ENCODE measurements around the gene ZSWIM3. TPM values are rescaled to one million over a fixed set of nuclear protein-coding genes. Genes with fewer than 3 reads are reported as not detected.

The ZSWIM3 gene
- total RNA-seq, 1 donor from 2014 or later, result 5.2 TPM

Other genes starting within 250 kb of the ZSWIM3 start
- not detected for gene WFDC10A, start 227.9 kb upstream of the ZSWIM3 start, total RNA-seq
- not detected for gene WFDC9, start 226.3 kb upstream of the ZSWIM3 start, total RNA-seq
- not detected for gene WFDC11, start 187.4 kb upstream of the ZSWIM3 start, total RNA-seq
- not detected for gene WFDC13, start 155.6 kb upstream of the ZSWIM3 start, total RNA-seq
- gene WFDC10B, start 152.6 kb upstream of the ZSWIM3 start, total RNA-seq, result not detected
- not detected for gene SPINT4, start 135.3 kb upstream of the ZSWIM3 start, total RNA-seq
- not detected for gene WFDC3, start 65.7 kb upstream of the ZSWIM3 start, total RNA-seq
- 16.9 TPM for gene DNTTIP1, start 65.7 kb upstream of the ZSWIM3 start, total RNA-seq
- 13.8 TPM for gene UBE2C, start 45.0 kb upstream of the ZSWIM3 start, total RNA-seq
- 2,441 TPM for gene TNNC2, start 30.3 kb upstream of the ZSWIM3 start, total RNA-seq
- 67.3 TPM for gene SNX21, start 23.8 kb upstream of the ZSWIM3 start, total RNA-seq
- 27.7 TPM for gene ACOT8, start 222 bp upstream of the ZSWIM3 start, total RNA-seq
- 3.3 TPM for gene ZSWIM1, start 23.6 kb downstream of the ZSWIM3 start, total RNA-seq
- gene SPATA25, start 30.0 kb downstream of the ZSWIM3 start, total RNA-seq, result 6.4 TPM
- 16.0 TPM for gene NEURL2, start 33.6 kb downstream of the ZSWIM3 start, total RNA-seq
- 32.6 TPM for gene CTSA, start 33.7 kb downstream of the ZSWIM3 start, total RNA-seq
- 14.0 TPM for gene PLTP, start 54.5 kb downstream of the ZSWIM3 start, total RNA-seq
- 18.0 TPM for gene PCIF1, start 77.1 kb downstream of the ZSWIM3 start, total RNA-seq
- 14.4 TPM for gene ZNF335, start 114.6 kb downstream of the ZSWIM3 start, total RNA-seq
- 1.9 TPM for gene MMP9, start 151.3 kb downstream of the ZSWIM3 start, total RNA-seq
- 0.21 TPM for gene SLC12A5, start 171.6 kb downstream of the ZSWIM3 start, total RNA-seq
- gene NCOA5, start 232.3 kb downstream of the ZSWIM3 start, total RNA-seq, result 32.4 TPM